Heart right ventricle (tissue), 16 donors: Measurements from ENCODE around the gene DDX10. TPM values are rescaled to one million over a fixed set of nuclear protein-coding genes. Genes with fewer than 3 reads are reported as not detected.

Experiments used
- ATAC-seq, 8 donors: fragments of 200-7000 bp; cut with Tn5 transposase; one replicate each; pipeline ENCODE4 v1.9.1; 2020; ENCODE audit warnings: mild to moderate bottlenecking in 8 of 8, moderate library complexity in 8 of 8, moderate number of reproducible peaks in 1 of 8
- DNase-seq, 2 donors: peaks; one replicate each; pipeline ENCODE4 v3.0.0-alpha.2; 2020
- H3K27ac ChIP-seq, 10 donors: fragments of 200-600 bp; sonication (generic) in 2 of 10; one replicate each; pipeline versions ENCODE4 v1.5.0 to v1.8.0; 2020 to 2022; ENCODE audit warnings: mild to moderate bottlenecking in 3 of 10
- H3K27me3 ChIP-seq, 7 donors: fragments of 200-600 bp; one replicate each; pipeline ENCODE4 v1.8.0; 2021 to 2022; ENCODE audit warnings: mild to moderate bottlenecking in 2 of 7
- H3K36me3 ChIP-seq, 9 donors: fragments of 200-600 bp; sonication (generic) in 1 of 9; one replicate each; pipeline versions ENCODE4 v1.5.0 to v1.8.0; 2020 to 2022; ENCODE audit warnings: mild to moderate bottlenecking in 2 of 9
- H3K4me1 ChIP-seq, 9 donors: fragments of 200-600 bp; sonication (generic) in 1 of 9; one replicate each; pipeline versions ENCODE4 v1.5.0 to v1.8.0; 2020 to 2022; ENCODE audit warnings: mild to moderate bottlenecking in 4 of 9
- H3K4me3 ChIP-seq, 10 donors: fragments of 200-600 bp; sonication (generic) in 2 of 10; one replicate each; pipeline versions ENCODE4 v1.5.0 to v1.8.0; 2020 to 2022; ENCODE audit warnings: mild to moderate bottlenecking in 7 of 10, moderate library complexity in 2 of 10
- H3K9me3 ChIP-seq, 11 donors: fragments of 200-600 bp in 10 of 11; sonication (generic) in 2 of 11; one replicate each; pipeline versions ENCODE4 v1.5.0 to v1.8.0; 2013 to 2022; ENCODE audit warnings: mild to moderate bottlenecking in 2 of 11, control low read depth in 1 of 11, moderate library complexity in 1 of 11
- WGBS, 2 donors: extraction: QIAGEN DNeasy Blood & Tissue Kit; methylation state at CpG; one replicate each; pipeline ENCODE4 v1.1.7; 2013; ENCODE audit warnings: inconsistent platforms in 1 of 2; 5-methylcytosine and 5-hydroxymethylcytosine counted together
- intact Hi-C, 10 donors: fragments of 100-400 bp; cut with DNase I; formaldehyde crosslinking; loops; one replicate each; pipeline versions ENCODE4 v1.11.1 to v1.14.2; 2022
- polyA plus RNA-seq, 2 donors: library from polyadenylated mRNA; stranded (reverse); fragments of 200-250 nt; gene quantifications; one replicate each; pipeline ENCODE4 v1.2.3, GENCODE V29; 2013
- total RNA-seq, 10 donors: library from RNA; stranded (reverse); fragmentation: NEBNext Ultra II Directional in 3 of 10; extraction: Animal tissue kit (Norgen Biotek cat#: 25700) in 3 of 10; gene quantifications; one replicate each; pipeline versions ENCODE4 v1.2.1 to v1.2.4, GENCODE V29; 2021 to 2023
- TF ChIP-seq, protein P1 (sequence below), 9 donors: fragments of 200-600 bp; sonication (generic) in 2 of 9; IDR thresholded peaks; one replicate each; pipeline versions ENCODE4 v1.5.0 to v1.8.0; 2021 to 2022; ENCODE audit warnings: antibody characterized with exemption in 9 of 9, mild to moderate bottlenecking in 5 of 9, moderate library complexity in 1 of 9
- donor health status: Arrhythmogenic right ventricular cardiomyopathy.
- donor health status: ischemic (EF 13 %, LVEDD 7.1; RV severe dilation, severe dysfunction).
- donor health status: healthy with polysubstance abuse.
- donor health status: DM: no; HTN: yes; CAD: no.
- donor health status: DM: no; HTN: no; CAD: no.
- donor health status: ischemic (EF 25% LVEDD 6.9; RV normal size, moderate dysfunction).
- donor health status: ischemic (EF 25% LVEDD 5.7; RV mildly dilated, moderate dysfunction).
- donor health status: healthy.
- donor health status: DM: yes; HTN: yes; CAD: no.
- donor health status: Ischemic cardiomyopathy.
- donor health status: ischemic (EF 35%, LVEDD 5.7; RV mildly dilated, moderate dysfunction).
- donor health status: nonischemic (EF 11% LVEDD 7.7; RV severe dilation, severe dysfunction).
- donor health status: DM: yes; HTN: yes; CAD: no.
- donor health status: PGD.
- donor health status: ischemic (EF 29% LVEDD 5.4; RV normal size, mild dysfunction).
- donor health status: nonischemic (EF 23%, LVEDD 6.1; RV moderate dilation, normal function).

The DDX10 gene
- total and polyA plus RNA-seq, 12 donors = 9.3 to 15.3 (median 11.5) TPM

GRCh38 chr11:108854346-108854745 is 189.5 kb downstream of the DDX10 start:
- WGBS, 2 donors = 25 to 37% methylated on average over 2 of the region's 2 CpGs
- H3K27me3 ChIP-seq = no peaks in the 10 kb centered on the region
- peak in 6 of 8 donors; percentile 27 to 81 (median 60) for ATAC-seq
- TF ChIP-seq, protein P1, sequence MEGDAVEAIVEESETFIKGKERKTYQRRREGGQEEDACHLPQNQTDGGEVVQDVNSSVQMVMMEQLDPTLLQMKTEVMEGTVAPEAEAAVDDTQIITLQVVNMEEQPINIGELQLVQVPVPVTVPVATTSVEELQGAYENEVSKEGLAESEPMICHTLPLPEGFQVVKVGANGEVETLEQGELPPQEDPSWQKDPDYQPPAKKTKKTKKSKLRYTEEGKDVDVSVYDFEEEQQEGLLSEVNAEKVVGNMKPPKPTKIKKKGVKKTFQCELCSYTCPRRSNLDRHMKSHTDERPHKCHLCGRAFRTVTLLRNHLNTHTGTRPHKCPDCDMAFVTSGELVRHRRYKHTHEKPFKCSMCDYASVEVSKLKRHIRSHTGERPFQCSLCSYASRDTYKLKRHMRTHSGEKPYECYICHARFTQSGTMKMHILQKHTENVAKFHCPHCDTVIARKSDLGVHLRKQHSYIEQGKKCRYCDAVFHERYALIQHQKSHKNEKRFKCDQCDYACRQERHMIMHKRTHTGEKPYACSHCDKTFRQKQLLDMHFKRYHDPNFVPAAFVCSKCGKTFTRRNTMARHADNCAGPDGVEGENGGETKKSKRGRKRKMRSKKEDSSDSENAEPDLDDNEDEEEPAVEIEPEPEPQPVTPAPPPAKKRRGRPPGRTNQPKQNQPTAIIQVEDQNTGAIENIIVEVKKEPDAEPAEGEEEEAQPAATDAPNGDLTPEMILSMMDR (IDR thresholded peaks at IDR 0.05) = no peak
- no peaks in the 10 kb centered on the region for H3K36me3 ChIP-seq
- H3K4me3 ChIP-seq = peak overlapping the region in 9 of 10 donors; percentile 5 to 42 (median 32)
- H3K27ac ChIP-seq = peak overlapping the region; percentile 9 to 79 (median 74)
- intact Hi-C loops = loop anchor here in 1 of 10 donors (5.0 kb wide), 1 partner anchor 152 kb away; no protein-coding TSS in a partner anchor
- no peaks in the 10 kb centered on the region for H3K9me3 ChIP-seq
- no peak for DNase-seq
- peaks cover 4 to 47% (median 31%) of the 10 kb centered on the region in 9 donors for H3K4me1 ChIP-seq

GRCh38 chr11:108857382-108857781 is 192.5 kb downstream of the DDX10 start:
- Histone ChIP-seq H3K27ac (peak overlapping the region in 8 of 10 donors; percentile 15 to 73 (median 58)), H3K4me1 (peaks cover 4 to 44% (median 31%) of the 10 kb centered on the region in 9 donors), H3K9me3 (no peaks in the 10 kb centered on the region), H3K27me3 (no peaks in the 10 kb centered on the region), H3K36me3 (no peaks in the 10 kb centered on the region), H3K4me3 (no peak overlapping the region)
- TF ChIP-seq, protein P1 (IDR thresholded peaks at IDR 0.05) = no peak
- WGBS, 2 donors = 35 to 37% methylated on average over 5 of the region's 5 CpGs
- ATAC-seq (peak; percentile 76 to 94 (median 90)), DNase-seq (peak; percentile 34 to 66)
- intact Hi-C loops = no loop called here

GRCh38 chr11:108858622-108859021 is 193.8 kb downstream of the DDX10 start:
- Histone ChIP-seq H3K4me1 (peaks cover 4 to 32% (median 22%) of the 10 kb centered on the region in 9 donors), H3K27ac (no peak overlapping the region), H3K9me3 (no peaks in the 10 kb centered on the region), H3K27me3 (no peaks in the 10 kb centered on the region), H3K4me3 (no peak overlapping the region), H3K36me3 (no peaks in the 10 kb centered on the region)
- ATAC-seq (no peak), DNase-seq (no peak)
- 97% methylated on average over 3 of the region's 3 CpGs for WGBS, 2 donors
- TF ChIP-seq, protein P1 (IDR thresholded peaks at IDR 0.05) = no peak
- intact Hi-C loops = no loop called here

- H3K27me3 ChIP-seq = no peaks in the 10 kb centered on the region
- ATAC-seq = no peak
- DNase-seq = no peak
- intact Hi-C loops = no loop called here
- no peak overlapping the region for H3K27ac ChIP-seq
- no peak overlapping the region for H3K4me3 ChIP-seq
- no peaks in the 10 kb centered on the region for H3K36me3 ChIP-seq
- peaks cover 0 to 24% (median 13%) of the 10 kb centered on the region in 9 donors for H3K4me1 ChIP-seq
- no peaks in the 10 kb centered on the region for H3K9me3 ChIP-seq
- TF ChIP-seq, protein P1 (IDR thresholded peaks at IDR 0.05) = no peak
- 97 to 100% methylated on average over 1 of the region's 1 CpG for WGBS, 2 donors
These were observed 194.6 kb downstream of the DDX10 start for GRCh38 chr11:108859510-108859909.
